ENCODE results near the gene KCTD20. TPM values are rescaled to one million over a fixed set of nuclear protein-coding genes. Genes with fewer than 3 reads are reported as not detected.

KCTD20 gene
- total and polyA plus RNA-seq, 2 of the 13 experiments (the other 11 are each of a cell fraction or from before 2014, with no cell fraction given) = 52.7 to 67.1 TPM

- TF ChIP-seq ZNF619 (CRISPR knock-in tag; IDR thresholded peaks at IDR 0.05) = no peak
- TF ChIP-seq CSRNP2 (CRISPR knock-in tag; conservative IDR thresholded peaks at IDR 0.05; ENCODE audit: low read depth) = no peak
These were observed 49.8 kb downstream of the KCTD20 start (continued) for GRCh38 chr6:36492621-36493020.

GRCh38 chr6:36493319-36493718 lies 50.5 kb downstream of the KCTD20 start:
- no TSS peak for BruUV-seq (replicated peaks)
- Histone ChIP-seq H4K20me1 (ENCODE audit: insufficient read depth, low read length) (no peaks in the 10 kb centered on the region), H3K4me3 (replicated peaks in 1 of 3; ENCODE audit: insufficient read depth in 1 of 3, low read depth in 2 of 3, low read length in 3 of 3) (no peak overlapping the region), H3K27ac (ENCODE audit: extremely low read length, insufficient read depth, low read length) (no peak overlapping the region), H3K36me3 (replicated peaks in 1 of 2; ENCODE audit: control insufficient read depth in 1 of 2, insufficient read depth in 2 of 2, low read length in 2 of 2) (peaks cover 7 to 23% of the 10 kb centered on the region in 2 experiments), H3K27me3 (ENCODE audit: control insufficient read depth in 1 of 2, insufficient read depth in 2 of 2, low read length in 2 of 2) (no peaks in the 10 kb centered on the region), H3K9ac (ENCODE audit: insufficient read depth, low read depth, low read length) (no peak overlapping the region), H3K79me2 (ENCODE audit: insufficient read depth, low read length) (no peaks in the 10 kb centered on the region), H3K4me2 (ENCODE audit: low read depth, low read length) (0 out of 2 replicates have a peak overlapping the region, but pooled peaks have one; percentile 21), H2AFZ (ENCODE audit: low read length) (no peak overlapping the region), H3K4me1 (ENCODE audit: insufficient read depth, low read length) (peaks cover 41% of the 10 kb centered on the region), H3K9me3 (ENCODE audit: low read length) (no peaks in the 10 kb centered on the region)
- ChIA-PET POLR2A (no interaction called here), CTCF (ENCODE audit: low intra/inter-chr PET ratio, low total read pairs) (no interaction called here)
- DNase-seq (ENCODE audit: low spot score) (no peak), ATAC-seq (peak; percentile 37), FAIRE-seq (no peak)
- 74% methylated on average over 6 of the region's 6 CpGs for WGBS (ENCODE audit: low lambda C conversion rate)
- intact Hi-C loops (cut with micrococcal nuclease; ENCODE audit: unreplicated experiment) = no loop called here
- 0 out of 2 replicates have a peak, but pooled peaks have one; percentile 14 for TF ChIP-seq CBX5 (CRISPR knock-in tag; IDR thresholded peaks at IDR 0.05; ENCODE audit: borderline replicate concordance)
- 0 out of 2 replicates have a peak, but pooled peaks have one; percentile 34 for TF ChIP-seq POLR2G (IDR thresholded peaks at IDR 0.05; ENCODE audit: low read depth, low read length)
- no peak for TF ChIP-seq ZBTB1 (CRISPR knock-in tag; IDR thresholded peaks at IDR 0.05; ENCODE audit: borderline replicate concordance)
- no peak for TF ChIP-seq EP300 (IDR thresholded peaks at IDR 0.05; ENCODE audit: low read depth in 2 of 2, low read length in 2 of 2)
- TF ChIP-seq EP300 (CRISPR knock-in tag; IDR thresholded peaks at IDR 0.05; ENCODE audit: borderline replicate concordance) = 0 out of 2 replicates have a peak, but pooled peaks have one; percentile 26
- in situ Hi-C loops (cut with HindIII; ENCODE audit: extremely low pct_ligation_motif_present, low pct_unique_long_range_greater_than_20kb) = no loop called here

Data from HepG2 (cell line).